Breast epithelium (tissue), 4 donors: ENCODE results near the gene SLC4A2. TPM values are rescaled to one million over a fixed set of nuclear protein-coding genes. Genes with fewer than 3 reads are reported as not detected.
A peak's percentile ranks its signal among the peaks of the same experiment; 100 is the strongest.

Experiments
- DNase-seq, 2 donors: peaks; one replicate each; pipeline ENCODE4 v3.0.0-alpha.2; 2019; ENCODE audit warnings: low spot score in 2 of 2
- H3K27ac ChIP-seq, 2 donors: fragments of 200-600 bp; sonication (generic) in 1 of 2; one replicate each; pipeline ENCODE4 v1.5.1; 2016 to 2019; ENCODE audit warnings: mild to moderate bottlenecking in 1 of 2
- H3K27me3 ChIP-seq, 2 donors: fragments of 200-600 bp; sonication (generic) in 1 of 2; one replicate each; pipeline versions ENCODE4 v1.5.1 to v1.6.0; 2017 to 2019; ENCODE audit warnings: control low read depth in 1 of 2, mild to moderate bottlenecking in 1 of 2
- H3K36me3 ChIP-seq: fragments of 200-600 bp; one replicate; pipeline ENCODE4 v1.5.1; 2019
- H3K4me1 ChIP-seq, 2 donors: fragments of 200-600 bp; sonication (generic); one replicate each; pipeline ENCODE4 v1.5.1; 2016 to 2019; ENCODE audit warnings: control low read depth in 1 of 2
- H3K4me3 ChIP-seq, 3 donors: fragments of 200-600 bp; sonication (generic); 1 replicate in 2 of 3; 2 replicates in 1 of 3; pipeline ENCODE4 v1.5.1; 2016 to 2019; ENCODE audit warnings: mild to moderate bottlenecking in 3 of 3, moderate library complexity in 2 of 3
- H3K9me3 ChIP-seq, 2 donors: fragments of 200-600 bp; sonication (generic) in 1 of 2; one replicate each; pipeline ENCODE4 v1.5.1; 2016 to 2019; ENCODE audit warnings: control low read depth in 1 of 2
- CTCF ChIP-seq, 3 donors: fragments of 450-650 bp; IDR thresholded peaks; one replicate each; pipeline ENCODE4 v1.5.1; 2016 to 2017; ENCODE audit warnings: antibody characterized with exemption in 3 of 3, mild to moderate bottlenecking in 3 of 3, moderate library complexity in 3 of 3
- POLR2A ChIP-seq: fragments of 450-650 bp; IDR thresholded peaks from one replicate; pipeline ENCODE4 v1.6.1; 2016; ENCODE audit warnings: antibody characterized with exemption, mild to moderate bottlenecking, moderate library complexity
- POLR2AphosphoS5 ChIP-seq, 3 donors: sonication (generic); formaldehyde crosslinking; IDR thresholded peaks; one replicate each; pipeline ENCODE4 v1.6.1; 2017; ENCODE audit warnings: antibody characterized with exemption in 3 of 3
- intact Hi-C: fragments of 100-400 bp; cut with DNase I; formaldehyde crosslinking; loops from one replicate; pipeline ENCODE4 v1.15.1; 2023; ENCODE audit warnings: low total_unique reads
- total RNA-seq, 3 donors: library from RNA; depleted of rRNA; stranded (reverse); fragments of >200 nt; gene quantifications; one replicate each; pipeline ENCODE4 v1.1.0, GENCODE V29; 2016

SLC4A2 gene
- total RNA-seq, 3 donors from 2014 or later, result 83.2 to 101 (median 92.8) TPM

DNA sequence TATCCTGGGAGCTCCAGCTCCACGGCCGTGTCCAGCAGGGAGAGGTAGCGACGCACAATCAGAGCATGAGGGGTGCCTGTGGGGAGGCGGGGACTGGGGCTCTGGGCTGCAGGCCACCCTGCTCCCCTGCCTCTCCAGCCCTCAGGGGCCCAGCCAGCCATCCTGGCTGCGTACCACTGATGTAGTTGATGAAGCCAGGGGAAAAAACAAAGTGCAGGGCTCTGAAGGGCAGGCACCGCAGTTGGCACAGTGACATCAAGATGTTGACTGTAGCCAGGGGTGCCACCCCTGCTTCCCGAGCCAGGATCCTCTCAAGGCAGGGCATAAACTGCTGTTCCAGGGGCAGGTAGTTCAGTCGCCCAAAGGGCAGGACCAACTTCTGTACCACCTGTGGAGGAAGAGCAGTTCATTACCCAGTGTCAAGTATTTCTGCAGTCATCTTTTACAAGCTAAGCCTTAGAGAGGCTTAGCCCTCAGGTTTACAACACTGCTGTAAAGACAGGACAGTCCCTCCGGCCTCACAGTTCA is 18.4 kb downstream of the SLC4A2 start:
- DNase-seq, result no peak
- no peak for TF ChIP-seq POLR2A
- TF ChIP-seq CTCF (IDR thresholded peaks at IDR 0.05), result no peak
- Histone ChIP-seq H3K4me1 (peaks cover 12 to 31% of the 10 kb centered on the region in 2 donors), H3K27me3 (no peaks in the 10 kb centered on the region), H3K36me3 (peaks cover 7% of the 10 kb centered on the region), H3K4me3 (no peak overlapping the region), H3K27ac (peak overlapping the region; percentile 54 to 64), H3K9me3 (no peaks in the 10 kb centered on the region)
- intact Hi-C loops, result no loop called here

DNA sequence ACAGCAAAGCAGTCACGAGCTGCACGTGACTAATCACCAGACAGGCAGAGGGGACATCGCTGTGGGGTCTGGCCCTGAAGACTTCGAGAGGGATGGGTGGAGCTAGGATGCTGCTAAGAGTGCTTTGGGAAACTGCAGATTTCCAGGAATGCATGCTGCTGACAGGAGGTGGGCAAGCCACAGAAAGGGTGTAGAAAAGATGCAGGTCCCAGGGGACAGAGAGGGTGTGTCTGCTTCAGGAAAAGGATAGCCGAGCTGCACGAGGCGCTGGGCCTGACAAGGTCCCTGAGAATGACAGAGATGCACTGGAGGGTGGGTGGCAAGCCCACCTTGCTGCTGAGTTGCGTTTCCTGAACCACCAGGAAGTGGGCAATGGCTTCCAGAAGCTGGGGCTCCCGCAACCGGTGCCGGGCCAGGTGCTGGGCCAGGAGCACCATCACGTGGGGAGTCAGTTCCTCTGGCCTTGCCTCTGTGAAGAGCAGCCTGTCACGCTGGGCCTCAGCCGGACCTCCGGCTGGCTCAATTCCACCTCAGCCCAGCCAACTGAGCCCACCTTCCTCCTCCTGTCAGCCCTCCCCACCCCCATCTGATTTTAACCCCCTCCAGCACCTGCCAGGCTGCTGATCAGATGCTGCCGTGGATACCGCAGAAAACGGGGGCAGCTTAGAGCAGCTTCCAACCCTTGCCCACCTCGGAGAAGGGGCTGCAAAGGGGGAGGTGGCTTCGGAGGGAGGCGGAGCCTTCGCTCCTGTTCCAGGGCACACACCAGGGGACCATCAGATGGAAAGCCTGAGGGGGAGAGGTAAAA is 19.0 kb downstream of the SLC4A2 start:
- H3K36me3 ChIP-seq, result peaks cover 7% of the 10 kb centered on the region
- intact Hi-C loops, result no loop called here
- H3K9me3 ChIP-seq, result no peaks in the 10 kb centered on the region
- DNase-seq, result no peak
- H3K4me1 ChIP-seq, result peaks cover 12 to 31% of the 10 kb centered on the region in 2 donors
- peak overlapping the region; percentile 29 to 64 for H3K27ac ChIP-seq
- H3K4me3 ChIP-seq, result no peak overlapping the region
- peak in 1 of 3 donors; percentile 22 for TF ChIP-seq POLR2AphosphoS5 (IDR thresholded peaks at IDR 0.05)
- no peak for TF ChIP-seq POLR2A
- TF ChIP-seq CTCF (IDR thresholded peaks at IDR 0.05), result no peak
- no peaks in the 10 kb centered on the region for H3K27me3 ChIP-seq

- H3K4me3 ChIP-seq, result peak overlapping the region; percentile 90 to 95 (median 91)
- peak overlapping the region; percentile 64 to 90 for H3K27ac ChIP-seq
- DNase-seq, result no peak
- TF ChIP-seq POLR2A, result no peak
- TF ChIP-seq CTCF (IDR thresholded peaks at IDR 0.05), result no peak
- TF ChIP-seq POLR2AphosphoS5 (IDR thresholded peaks at IDR 0.05), result no peak
- intact Hi-C loops, result no loop called here
- peaks cover 4% of the 10 kb centered on the region for H3K36me3 ChIP-seq
- H3K9me3 ChIP-seq, result no peaks in the 10 kb centered on the region
- H3K27me3 ChIP-seq, result no peaks in the 10 kb centered on the region
- H3K4me1 ChIP-seq, result peaks cover 12 to 31% of the 10 kb centered on the region in 2 donors
These were observed 20.0 kb downstream of the SLC4A2 start for GRCh38 chr7:151079199-151079910.

GRCh38 chr7:151080067-151080521 is 20.7 kb downstream of the SLC4A2 start:
- DNase-seq, result no peak

More at GRCh38 chr7:151080067-151080521, 20.7 kb downstream of the SLC4A2 start:
- no peaks in the 10 kb centered on the region for H3K9me3 ChIP-seq
- H3K36me3 ChIP-seq, result no peaks in the 10 kb centered on the region
- H3K27ac ChIP-seq, result peak overlapping the region; percentile 90 to 95
- H3K27me3 ChIP-seq, result no peaks in the 10 kb centered on the region
- TF ChIP-seq POLR2AphosphoS5 (IDR thresholded peaks at IDR 0.05) (no peak), POLR2A (no peak), CTCF (IDR thresholded peaks at IDR 0.05) (no peak)
- H3K4me3 ChIP-seq, result peak overlapping the region; percentile 90 to 95 (median 91)
- H3K4me1 ChIP-seq, result peaks cover 12 to 31% of the 10 kb centered on the region in 2 donors
- intact Hi-C loops, result no loop called here
